ENCODE results near the gene RTCB. TPM values are rescaled to one million over a fixed set of nuclear protein-coding genes. Genes with fewer than 3 reads are reported as not detected.

Gene RTCB
- total and polyA plus RNA-seq, 2 of the 13 experiments (the other 11 are each of a cell fraction or from before 2014, with no cell fraction given), result 108 to 167 TPM

GRCh38 chr22:32423664-32424063 lies 11.6 kb upstream of the RTCB start:
- no peak for DNase-seq (ENCODE audit: low spot score)
- ATAC-seq, result no peak
- no peaks in the 10 kb centered on the region for H3K36me3 ChIP-seq (replicated peaks in 1 of 2; ENCODE audit: control insufficient read depth in 1 of 2, insufficient read depth in 2 of 2, low read length in 2 of 2)
- TF ChIP-seq SIN3B (IDR thresholded peaks at IDR 0.05; ENCODE audit: low read length), result no peak
- TF ChIP-seq HIVEP1 (CRISPR knock-in tag; IDR thresholded peaks at IDR 0.05), result no peak
- TF ChIP-seq ZNF784 (CRISPR knock-in tag; IDR thresholded peaks at IDR 0.05; ENCODE audit: borderline replicate concordance), result no peak
- no peak for TF ChIP-seq FOXA3 (CRISPR knock-in tag; IDR thresholded peaks at IDR 0.05)
- TF ChIP-seq ZNF501 (CRISPR knock-in tag; IDR thresholded peaks at IDR 0.05), result no peak
- no peak for TF ChIP-seq PHF20 (CRISPR knock-in tag; IDR thresholded peaks at IDR 0.05)
- TF ChIP-seq RFX1 (IDR thresholded peaks at IDR 0.05), result no peak
- TF ChIP-seq, protein P1, sequence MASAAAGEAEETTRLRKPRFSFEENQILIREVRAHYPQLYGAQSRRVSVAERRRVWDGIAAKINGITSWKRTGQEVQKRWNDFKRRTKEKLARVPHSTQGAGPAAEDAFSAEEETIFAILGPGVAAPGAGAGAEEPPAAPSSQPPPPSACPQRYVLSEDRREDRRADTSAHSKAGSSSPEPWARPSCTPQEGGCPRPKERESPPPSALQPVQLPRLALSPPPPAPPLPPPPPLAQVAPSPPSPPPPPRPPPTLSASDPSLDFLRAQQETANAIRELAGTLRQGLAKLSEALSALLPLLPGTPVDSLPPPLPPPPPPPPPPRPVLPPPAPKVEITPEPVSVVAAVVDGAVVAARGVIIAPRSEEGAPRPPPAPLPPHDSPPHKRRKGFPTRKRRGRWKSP (CRISPR knock-in tag; IDR thresholded peaks at IDR 0.05), result no peak
- TF ChIP-seq TBP (CRISPR knock-in tag; IDR thresholded peaks at IDR 0.05), result no peak
- TF ChIP-seq, protein P2, sequence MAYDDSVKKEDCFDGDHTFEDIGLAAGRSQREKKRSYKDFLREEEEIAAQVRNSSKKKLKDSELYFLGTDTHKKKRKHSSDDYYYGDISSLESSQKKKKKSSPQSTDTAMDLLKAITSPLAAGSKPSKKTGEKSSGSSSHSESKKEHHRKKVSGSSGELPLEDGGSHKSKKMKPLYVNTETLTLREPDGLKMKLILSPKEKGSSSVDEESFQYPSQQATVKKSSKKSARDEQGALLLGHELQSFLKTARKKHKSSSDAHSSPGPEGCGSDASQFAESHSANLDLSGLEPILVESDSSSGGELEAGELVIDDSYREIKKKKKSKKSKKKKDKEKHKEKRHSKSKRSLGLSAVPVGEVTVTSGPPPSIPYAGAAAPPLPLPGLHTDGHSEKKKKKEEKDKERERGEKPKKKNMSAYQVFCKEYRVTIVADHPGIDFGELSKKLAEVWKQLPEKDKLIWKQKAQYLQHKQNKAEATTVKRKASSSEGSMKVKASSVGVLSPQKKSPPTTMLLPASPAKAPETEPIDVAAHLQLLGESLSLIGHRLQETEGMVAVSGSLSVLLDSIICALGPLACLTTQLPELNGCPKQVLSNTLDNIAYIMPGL (CRISPR knock-in tag; IDR thresholded peaks at IDR 0.05; ENCODE audit: borderline replicate concordance in 1 of 2, low read depth in 1 of 2), result no peak
- TF ChIP-seq, protein P3, sequence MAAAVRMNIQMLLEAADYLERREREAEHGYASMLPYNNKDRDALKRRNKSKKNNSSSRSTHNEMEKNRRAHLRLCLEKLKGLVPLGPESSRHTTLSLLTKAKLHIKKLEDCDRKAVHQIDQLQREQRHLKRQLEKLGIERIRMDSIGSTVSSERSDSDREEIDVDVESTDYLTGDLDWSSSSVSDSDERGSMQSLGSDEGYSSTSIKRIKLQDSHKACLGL (CRISPR knock-in tag; IDR thresholded peaks at IDR 0.05), result no peak
- TF ChIP-seq REST (IDR thresholded peaks at IDR 0.05; ENCODE audit: borderline replicate concordance in 1 of 2, low read depth in 1 of 2, low read length in 2 of 2), result no peak
- TF ChIP-seq IRX3 (CRISPR knock-in tag; IDR thresholded peaks at IDR 0.05; ENCODE audit: borderline replicate concordance, low read depth), result no peak
- TF ChIP-seq DNMT1 (CRISPR knock-in tag; IDR thresholded peaks at IDR 0.05), result no peak
- TF ChIP-seq REPIN1 (CRISPR knock-in tag; IDR thresholded peaks at IDR 0.05; ENCODE audit: borderline replicate concordance, low read depth), result no peak
- no peak for TF ChIP-seq ZNF879 (CRISPR knock-in tag; IDR thresholded peaks at IDR 0.05)
- no peak for TF ChIP-seq ZNF746 (CRISPR knock-in tag; IDR thresholded peaks at IDR 0.05)
- no peak for TF ChIP-seq ZNF629 (CRISPR knock-in tag; conservative IDR thresholded peaks at IDR 0.05)
- TF ChIP-seq TARDBP (CRISPR knock-in tag; IDR thresholded peaks at IDR 0.05), result no peak
- in situ Hi-C loops (cut with HindIII; ENCODE audit: extremely low pct_ligation_motif_present, low pct_unique_long_range_greater_than_20kb), result no loop called here
- H3K4me1 ChIP-seq (ENCODE audit: insufficient read depth, low read length), result no peaks in the 10 kb centered on the region
- ChIA-PET CTCF (ENCODE audit: low intra/inter-chr PET ratio, low total read pairs) (no interaction called here), POLR2A (interaction anchor here (1.2 kb wide), 1 partner anchor 11 kb away, joined by 3 read pairs; the partner anchor contains the start of gene RTCB)
- no peaks in the 10 kb centered on the region for H3K79me2 ChIP-seq (ENCODE audit: insufficient read depth, low read length)
- no peak for FAIRE-seq
- H3K4me3 ChIP-seq (replicated peaks in 1 of 3; ENCODE audit: insufficient read depth in 1 of 3, low read depth in 2 of 3, low read length in 3 of 3), result no peak overlapping the region
- no peak overlapping the region for H2AFZ ChIP-seq (ENCODE audit: low read length)
- H3K27me3 ChIP-seq (ENCODE audit: control insufficient read depth in 1 of 2, insufficient read depth in 2 of 2, low read length in 2 of 2), result peaks cover 0 to 26% of the 10 kb centered on the region in 2 experiments; a peak in 2 of 5 replicates
- H3K9me3 ChIP-seq (ENCODE audit: low read length), result no peaks in the 10 kb centered on the region
- intact Hi-C loops (cut with micrococcal nuclease; ENCODE audit: unreplicated experiment), result no loop called here
- WGBS (ENCODE audit: low lambda C conversion rate), result 41% methylated on average over 1 of the region's 1 CpG
- no peak overlapping the region for H3K4me2 ChIP-seq (ENCODE audit: low read depth, low read length)
- no peak overlapping the region for H3K9ac ChIP-seq (ENCODE audit: insufficient read depth, low read depth, low read length)
- no peak overlapping the region for H3K27ac ChIP-seq (ENCODE audit: extremely low read length, insufficient read depth, low read length)
- no peaks in the 10 kb centered on the region for H4K20me1 ChIP-seq (ENCODE audit: insufficient read depth, low read length)
- BruUV-seq (replicated peaks), result no TSS peak
